Small intestine (tissue), 7 donors: Measurements from ENCODE around the gene NPEPPS. TPM values are rescaled to one million over a fixed set of nuclear protein-coding genes. Genes with fewer than 3 reads are reported as not detected.
A peak's percentile ranks its signal among the peaks of the same experiment; 100 is the strongest.

Source experiments
- DNase-seq, 2 donors: peaks; one replicate each; pipeline versions ENCODE4 v3.0.0 to v3.0.0-alpha.2; 2013
- FAIRE-seq: peaks from 2 replicates; lab custom pipeline; 2012; peaks lifted over from hg19 to GRCh38; lab: Jason Lieb, UNC
- H3K27ac ChIP-seq, 3 donors: one replicate each; pipeline ENCODE4 v1.5.1; 2013; ENCODE audit warnings: low read length in 2 of 3, mild to moderate bottlenecking in 2 of 3, control low read depth in 1 of 3, inconsistent platforms in 1 of 3, low read depth in 1 of 3, moderate library complexity in 1 of 3
- H3K27me3 ChIP-seq, 3 donors: one replicate each; pipeline ENCODE4 v1.6.1; 2013; ENCODE audit warnings: low read length in 3 of 3, inconsistent platforms in 1 of 3; ENCODE audit not compliant: control insufficient read depth in 3 of 3, insufficient read depth in 3 of 3
- H3K36me3 ChIP-seq, 3 donors: one replicate each; pipeline ENCODE4 v1.6.1; 2013; ENCODE audit warnings: low read length in 3 of 3, inconsistent platforms in 1 of 3, low read depth in 1 of 3, mild to moderate bottlenecking in 1 of 3, moderate library complexity in 1 of 3; ENCODE audit not compliant: control insufficient read depth in 3 of 3, insufficient read depth in 2 of 3
- H3K4me1 ChIP-seq, 3 donors: one replicate each; pipeline ENCODE4 v1.6.1; 2013; ENCODE audit warnings: low read length in 2 of 3, inconsistent platforms in 1 of 3, low read depth in 1 of 3, mild to moderate bottlenecking in 1 of 3, moderate library complexity in 1 of 3; ENCODE audit not compliant: control insufficient read depth in 3 of 3, insufficient read depth in 2 of 3
- H3K4me3 ChIP-seq, 3 donors: one replicate each; pipeline ENCODE4 v1.5.1; 2013; ENCODE audit warnings: low read length in 3 of 3, control low read depth in 1 of 3, inconsistent platforms in 1 of 3, low read depth in 1 of 3, mild to moderate bottlenecking in 1 of 3, moderate library complexity in 1 of 3
- H3K9me3 ChIP-seq, 2 donors: one replicate each; pipeline ENCODE4 v1.6.1; 2013; ENCODE audit warnings: low read depth in 1 of 2, low read length in 1 of 2; ENCODE audit not compliant: control insufficient read depth in 2 of 2, insufficient read depth in 1 of 2
- WGBS, 3 donors: extraction: QIAGEN DNeasy Blood & Tissue Kit; methylation state at CpG; one replicate each; pipeline ENCODE4 v1.1.7; 2013; 5-methylcytosine and 5-hydroxymethylcytosine counted together
- polyA plus RNA-seq, 4 donors: library from polyadenylated mRNA; stranded (reverse) in 3 of 4; unstranded in 1 of 4; fragments of 200-250 nt in 3 of 4; fragments of 120-200 nt in 1 of 4; gene quantifications; one replicate each; pipeline versions ENCODE4 v1.2.1 to v1.2.3, GENCODE V29; 2013
- donor health status: healthy with polysubstance abuse.
- donor health status: control.
- donor health status: control.
- donor health status: Bipolar disorder and iron deficiency.
- donor health status: healthy.

NPEPPS gene
- polyA plus RNA-seq, 4 donors = 30.8 to 109 (median 37.6) TPM

DNA sequence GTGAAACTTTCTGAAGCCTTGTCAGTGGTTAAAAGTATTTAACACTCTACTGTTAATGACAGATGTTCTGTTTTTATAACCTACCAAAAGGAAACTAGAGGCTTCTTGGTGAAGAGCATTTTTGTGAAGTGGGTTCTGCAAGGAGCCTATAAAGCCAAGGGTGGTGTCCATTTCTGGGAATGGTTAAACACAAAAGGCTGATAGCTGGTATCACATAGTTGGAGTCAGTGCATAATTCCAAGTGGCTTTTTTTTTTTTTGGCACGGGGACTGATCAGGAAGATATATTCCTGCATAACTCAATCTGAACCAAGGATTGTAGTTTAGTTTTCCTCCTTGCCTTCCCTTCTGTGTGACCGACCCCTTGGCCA lies 91.3 kb downstream of the NPEPPS start:
- no peak overlapping the region for H3K27ac ChIP-seq
- H3K36me3 ChIP-seq = peaks cover 11 to 27% (median 21%) of the 10 kb centered on the region in 3 donors
- WGBS, 3 donors = 63 to 66% (median 66%) methylated on average over 2 of the region's 2 CpGs
- no peaks in the 10 kb centered on the region for H3K9me3 ChIP-seq
- FAIRE-seq (no peak), DNase-seq (no peak)
- H3K27me3 ChIP-seq = no peaks in the 10 kb centered on the region
- no peaks in the 10 kb centered on the region for H3K4me1 ChIP-seq
- no peak overlapping the region for H3K4me3 ChIP-seq

DNA sequence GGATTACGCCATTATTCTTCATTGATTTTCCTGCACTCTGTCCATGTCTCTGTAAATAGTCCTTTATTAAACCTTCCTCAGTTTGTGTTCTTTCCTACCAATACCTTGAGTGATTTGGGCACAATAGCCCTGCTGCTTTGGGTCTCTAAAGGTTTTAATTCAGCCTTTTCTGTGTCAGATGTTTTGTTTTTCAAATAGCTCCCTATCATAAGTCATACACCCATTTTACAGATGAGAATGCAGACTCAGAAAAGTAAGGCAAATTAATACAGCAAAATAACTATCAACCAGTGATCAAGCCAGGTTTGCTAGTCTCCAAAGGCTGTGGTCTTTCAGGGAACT lies 93.8 kb downstream of the NPEPPS start:
- H3K27ac ChIP-seq = no peak overlapping the region
- H3K9me3 ChIP-seq = no peaks in the 10 kb centered on the region
- H3K4me1 ChIP-seq = no peaks in the 10 kb centered on the region
- no peaks in the 10 kb centered on the region for H3K27me3 ChIP-seq
- DNase-seq (no peak), FAIRE-seq (no peak)
- no peak overlapping the region for H3K4me3 ChIP-seq
- 10 to 64% (median 57%) methylated on average over 1 of the region's 1 CpG for WGBS, 3 donors
- peaks cover 8 to 17% (median 10%) of the 10 kb centered on the region in 3 donors for H3K36me3 ChIP-seq

DNA sequence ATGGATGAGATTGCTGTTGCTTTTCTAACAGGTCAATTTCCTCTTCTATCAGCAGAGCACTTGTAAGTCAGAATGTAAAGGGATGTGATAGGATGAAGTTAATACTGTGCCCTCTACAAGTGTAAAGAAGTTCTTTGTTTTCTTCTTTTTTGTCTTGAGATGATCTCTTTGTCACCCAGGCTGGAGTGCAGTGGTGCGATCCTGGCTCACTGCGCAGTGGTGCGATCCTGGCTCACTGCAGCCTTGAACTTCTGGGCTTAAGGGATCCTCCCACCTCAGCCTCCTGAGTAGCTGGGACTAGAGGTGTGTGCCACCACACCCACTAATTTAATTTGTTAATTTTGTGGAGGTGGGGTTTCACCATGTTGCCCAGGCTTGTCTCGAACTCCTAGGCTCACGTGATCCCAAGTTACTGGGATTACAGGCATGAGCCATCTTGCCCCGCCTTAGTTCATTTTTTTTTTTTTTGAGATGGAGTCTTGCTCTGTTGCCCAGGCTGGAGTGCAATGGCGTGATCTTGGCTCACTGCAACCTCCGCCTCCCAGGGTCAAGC lies 97.2 kb downstream of the NPEPPS start:
- WGBS, 3 donors = 97% methylated on average over 8 of the region's 8 CpGs
- H3K4me1 ChIP-seq = no peaks in the 10 kb centered on the region
- H3K36me3 ChIP-seq = peaks cover 0 to 15% (median 4%) of the 10 kb centered on the region in 3 donors
- H3K27ac ChIP-seq = no peak overlapping the region
- DNase-seq = no peak
- no peak overlapping the region for H3K4me3 ChIP-seq
- no peaks in the 10 kb centered on the region for H3K9me3 ChIP-seq
- no peaks in the 10 kb centered on the region for H3K27me3 ChIP-seq
- no peak for FAIRE-seq

DNA sequence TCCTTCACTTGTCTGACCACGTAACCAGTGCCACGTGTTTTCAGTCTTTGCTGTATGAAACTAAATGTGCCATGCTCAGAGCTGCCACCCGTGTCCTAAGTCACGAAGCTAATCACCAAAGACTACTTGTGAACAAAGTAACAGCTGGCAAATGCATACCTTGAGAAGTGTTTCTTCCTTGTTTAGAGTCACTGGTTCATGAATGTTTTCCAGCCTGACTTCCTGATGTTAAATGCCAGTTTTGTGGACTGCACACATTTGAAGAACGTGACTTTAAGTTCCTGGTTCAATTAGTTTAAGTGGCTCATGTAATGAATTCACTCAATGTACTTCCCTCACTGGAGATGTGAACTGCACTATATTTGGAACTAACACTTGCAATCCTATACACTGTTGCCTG lies 98.9 kb downstream of the NPEPPS start:
- no peaks in the 10 kb centered on the region for H3K4me1 ChIP-seq
- H3K9me3 ChIP-seq = no peaks in the 10 kb centered on the region
- H3K4me3 ChIP-seq = no peak overlapping the region
- 22 to 60% (median 40%) methylated on average over 5 of the region's 5 CpGs for WGBS, 3 donors
- H3K36me3 ChIP-seq = peaks cover 0 to 7% (median 0%) of the 10 kb centered on the region in 3 donors
- FAIRE-seq = no peak
- no peak overlapping the region for H3K27ac ChIP-seq
- peak in 1 of 2 donors; percentile 54 for DNase-seq
- no peaks in the 10 kb centered on the region for H3K27me3 ChIP-seq

DNA sequence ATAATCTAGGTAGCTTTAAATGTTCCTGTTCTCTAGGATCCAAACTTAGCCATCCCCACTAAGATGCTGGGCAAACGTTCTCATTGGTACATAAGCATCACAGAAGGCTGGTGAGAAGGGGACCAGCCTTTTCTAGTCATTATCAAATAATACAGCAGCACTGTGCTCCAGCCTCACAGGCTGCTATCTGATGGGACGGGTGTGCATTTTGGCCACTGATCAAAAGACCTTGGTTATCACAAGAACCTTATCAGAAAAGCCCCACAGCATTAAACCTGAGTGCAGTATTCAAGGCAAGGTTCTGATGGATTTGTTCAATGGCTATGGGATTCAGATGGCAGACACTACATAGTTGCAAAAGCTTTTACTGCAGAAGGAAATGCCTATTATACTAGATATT lies 99.7 kb downstream of the NPEPPS start:
- 13 to 49% (median 28%) methylated on average over 2 of the region's 2 CpGs for WGBS, 3 donors
- DNase-seq (peak in 1 of 2 donors; percentile 55), FAIRE-seq (no peak)
- H3K9me3 ChIP-seq = no peaks in the 10 kb centered on the region
- peaks cover 0 to 12% (median 0%) of the 10 kb centered on the region in 3 donors for H3K36me3 ChIP-seq
- H3K4me1 ChIP-seq = no peaks in the 10 kb centered on the region
- no peak overlapping the region for H3K4me3 ChIP-seq
- no peaks in the 10 kb centered on the region for H3K27me3 ChIP-seq
- H3K27ac ChIP-seq = no peak overlapping the region

DNA sequence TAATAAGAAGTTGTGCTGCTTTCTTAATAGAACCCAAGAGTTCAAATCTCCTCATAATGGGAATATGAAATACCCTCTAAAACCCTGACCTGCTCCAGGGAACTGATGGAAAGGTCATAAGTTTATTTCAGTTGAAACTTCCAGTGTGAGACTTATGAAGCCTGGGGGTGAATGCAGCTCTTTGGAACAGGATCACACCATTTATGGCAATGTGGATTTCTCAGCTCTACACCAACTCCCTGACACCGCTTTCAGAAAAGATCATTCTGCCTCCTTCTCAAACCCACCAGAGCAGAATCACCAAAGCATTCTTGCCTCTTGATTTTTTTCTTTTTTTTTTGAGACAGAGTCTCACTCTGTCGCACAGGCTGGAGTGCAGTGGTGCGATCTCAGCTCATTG lies 102.1 kb downstream of the NPEPPS start:
- Histone ChIP-seq H3K27ac (no peak overlapping the region), H3K4me3 (no peak overlapping the region), H3K27me3 (no peaks in the 10 kb centered on the region), H3K4me1 (no peaks in the 10 kb centered on the region), H3K36me3 (peaks cover 0 to 17% (median 0%) of the 10 kb centered on the region in 3 donors), H3K9me3 (no peaks in the 10 kb centered on the region)
- DNase-seq (no peak), FAIRE-seq (no peak)
- WGBS, 3 donors = 95 to 100% (median 100%) methylated on average over 3 of the region's 3 CpGs

DNA sequence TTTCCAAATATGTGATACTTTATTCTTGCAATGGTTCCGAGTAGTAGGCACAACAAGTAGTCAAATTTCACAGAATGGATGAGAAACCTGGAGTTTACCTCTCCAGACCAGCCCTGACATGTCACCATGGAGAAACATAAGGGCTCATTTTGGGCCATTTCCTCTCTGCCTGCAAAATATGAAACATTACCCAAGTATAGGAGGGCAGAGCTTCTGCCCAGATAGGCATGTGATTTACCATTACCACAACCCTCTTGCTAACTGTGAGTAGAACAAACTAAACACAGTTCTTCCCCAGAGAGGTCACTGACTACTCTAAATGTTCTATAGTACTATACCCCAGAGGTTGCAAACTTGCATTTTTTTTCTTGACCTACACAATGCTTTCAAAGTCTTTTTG lies 103.1 kb downstream of the NPEPPS start:
- Histone ChIP-seq H3K27ac (no peak overlapping the region), H3K4me3 (no peak overlapping the region), H3K36me3 (peaks cover 0 to 17% (median 0%) of the 10 kb centered on the region in 3 donors), H3K27me3 (no peaks in the 10 kb centered on the region), H3K9me3 (no peaks in the 10 kb centered on the region), H3K4me1 (no peaks in the 10 kb centered on the region)
- no peak for DNase-seq
- no peak for FAIRE-seq
- 88 to 98% (median 93%) methylated on average over 1 of the region's 1 CpG for WGBS, 3 donors

- no peaks in the 10 kb centered on the region for H3K9me3 ChIP-seq
- DNase-seq (no peak), FAIRE-seq (no peak)
- H3K36me3 ChIP-seq = peaks cover 0 to 17% (median 0%) of the 10 kb centered on the region in 3 donors
- no peaks in the 10 kb centered on the region for H3K27me3 ChIP-seq
- H3K27ac ChIP-seq = no peak overlapping the region
- WGBS, 3 donors = 96 to 98% (median 97%) methylated on average over 3 of the region's 3 CpGs
- H3K4me3 ChIP-seq = no peak overlapping the region
- no peaks in the 10 kb centered on the region for H3K4me1 ChIP-seq
Measured at GRCh38 chr17:47634870-47635269, 104.0 kb downstream of the NPEPPS start.

- DNase-seq = no peak
- Histone ChIP-seq H3K27ac (no peak overlapping the region), H3K9me3 (no peaks in the 10 kb centered on the region), H3K4me3 (no peak overlapping the region), H3K4me1 (no peaks in the 10 kb centered on the region), H3K27me3 (no peaks in the 10 kb centered on the region), H3K36me3 (peaks cover 0 to 17% (median 0%) of the 10 kb centered on the region in 3 donors)
- 88 to 92% (median 91%) methylated on average over 3 of the region's 3 CpGs for WGBS, 3 donors
- FAIRE-seq = no peak
Measured at GRCh38 chr17:47635734-47636133, 104.8 kb downstream of the NPEPPS start.
